IPS-18c (cell line): ENCODE data around the gene SLC12A9.
A peak's percentile ranks its signal among the peaks of the same experiment; 100 is the strongest.

Experiments used
- H3K4me3 ChIP-seq: 2 replicates; pipeline ENCODE4 v1.7.0; 2013; ENCODE audit warnings: low read depth, mild to moderate bottlenecking, low read length, moderate library complexity; ENCODE audit not compliant: insufficient read depth
- H3K9me3 ChIP-seq: one replicate; pipeline ENCODE4 v1.6.1; 2013; ENCODE audit warnings: mild to moderate bottlenecking, low read length, moderate library complexity; ENCODE audit not compliant: control insufficient read depth, insufficient read depth

Gene SLC12A9

GRCh38 chr7:100888291-100888987, 35.9 kb downstream of the SLC12A9 start:
- peaks cover 4% of the 10 kb centered on the region for H3K9me3 ChIP-seq
- peak overlapping the region; percentile 80 for H3K4me3 ChIP-seq

- Histone ChIP-seq H3K9me3 (peaks cover 4% of the 10 kb centered on the region), H3K4me3 (peak within 1 kb of the TSS; percentile 80)
These were observed 36.7 kb downstream of the SLC12A9 start, which contains the start of gene UFSP1 for GRCh38 chr7:100888988-100889750. UFSP1 (minus strand) TSS chr7:100889715; CDS start chr7:100889271, 444 bp downstream.

- Histone ChIP-seq H3K9me3 (peaks cover 4% of the 10 kb centered on the region), H3K4me3 (peak overlapping the region; percentile 77)
These were observed 38.4 kb downstream of the SLC12A9 start for GRCh38 chr7:100890653-100891567.

- Histone ChIP-seq H3K9me3 (peaks cover 4% of the 10 kb centered on the region), H3K4me3 (no peak overlapping the region; the same call in 1 of the 2 replicates)
These were observed 39.2 kb downstream of the SLC12A9 start for GRCh38 chr7:100891568-100892247.

GRCh38 chr7:100892364-100893317, 40.1 kb downstream of the SLC12A9 start:
- peaks cover 4% of the 10 kb centered on the region for H3K9me3 ChIP-seq
- no peak overlapping the region for H3K4me3 ChIP-seq

- Histone ChIP-seq H3K9me3 (peaks cover 4% of the 10 kb centered on the region), H3K4me3 (no peak overlapping the region)
These were observed 40.9 kb downstream of the SLC12A9 start for GRCh38 chr7:100893318-100893895.

GRCh38 chr7:100893910-100894721, 41.6 kb downstream of the SLC12A9 start:
- peak overlapping the region; percentile 61; the same call in 1 of the 2 replicates for H3K4me3 ChIP-seq
- H3K9me3 ChIP-seq, result peaks cover 3% of the 10 kb centered on the region

GRCh38 chr7:100894860-100895700, 42.6 kb downstream of the SLC12A9 start:
- peak overlapping the region; percentile 61 for H3K4me3 ChIP-seq
- no peaks in the 10 kb centered on the region for H3K9me3 ChIP-seq

- peak within 1 kb of the TSS; percentile 61 for H3K4me3 ChIP-seq
These were observed 43.1 kb downstream of the SLC12A9 start, which contains the start of gene ACHE for GRCh38 chr7:100895701-100895955. ACHE (minus strand) TSS chr7:100895888; CDS start chr7:100894232, 1,656 bp downstream.

GRCh38 chr7:100895956-100896731, 43.6 kb downstream of the SLC12A9 start:
- H3K4me3 ChIP-seq, result no peak overlapping the region; the same call in 1 of the 2 replicates
- H3K9me3 ChIP-seq, result no peaks in the 10 kb centered on the region

More at GRCh38 chr7:100895701-100895955, 43.1 kb downstream of the SLC12A9 start, which contains the start of gene ACHE:
- H3K9me3 ChIP-seq, result no peaks in the 10 kb centered on the region

GRCh38 chr7:100896732-100897608, 44.5 kb downstream of the SLC12A9 start:
- Histone ChIP-seq H3K4me3 (peak overlapping the region; percentile 28; the same call in 1 of the 2 replicates), H3K9me3 (no peaks in the 10 kb centered on the region)

- Histone ChIP-seq H3K9me3 (no peaks in the 10 kb centered on the region), H3K4me3 (no peak overlapping the region)
These were observed 45.4 kb downstream of the SLC12A9 start for GRCh38 chr7:100897772-100898454.
